Breast epithelium (tissue), 4 donors: ENCODE measurements around the gene VPS26B. TPM values are rescaled to one million over a fixed set of nuclear protein-coding genes. Genes with fewer than 3 reads are reported as not detected.

Experiments
- DNase-seq, 2 donors: peaks; one replicate each; pipeline ENCODE4 v3.0.0-alpha.2; 2019; ENCODE audit warnings: low spot score in 2 of 2
- H3K27ac ChIP-seq, 2 donors: fragments of 200-600 bp; sonication (generic) in 1 of 2; one replicate each; pipeline ENCODE4 v1.5.1; 2016 to 2019; ENCODE audit warnings: mild to moderate bottlenecking in 1 of 2
- H3K27me3 ChIP-seq, 2 donors: fragments of 200-600 bp; sonication (generic) in 1 of 2; one replicate each; pipeline versions ENCODE4 v1.5.1 to v1.6.0; 2017 to 2019; ENCODE audit warnings: control low read depth in 1 of 2, mild to moderate bottlenecking in 1 of 2
- H3K36me3 ChIP-seq: fragments of 200-600 bp; one replicate; pipeline ENCODE4 v1.5.1; 2019
- H3K4me1 ChIP-seq, 2 donors: fragments of 200-600 bp; sonication (generic); one replicate each; pipeline ENCODE4 v1.5.1; 2016 to 2019; ENCODE audit warnings: control low read depth in 1 of 2
- H3K4me3 ChIP-seq, 3 donors: fragments of 200-600 bp; sonication (generic); 1 replicate in 2 of 3; 2 replicates in 1 of 3; pipeline ENCODE4 v1.5.1; 2016 to 2019; ENCODE audit warnings: mild to moderate bottlenecking in 3 of 3, moderate library complexity in 2 of 3
- H3K9me3 ChIP-seq, 2 donors: fragments of 200-600 bp; sonication (generic) in 1 of 2; one replicate each; pipeline ENCODE4 v1.5.1; 2016 to 2019; ENCODE audit warnings: control low read depth in 1 of 2
- POLR2A ChIP-seq: fragments of 450-650 bp; IDR thresholded peaks from one replicate; pipeline ENCODE4 v1.6.1; 2016; ENCODE audit warnings: antibody characterized with exemption, mild to moderate bottlenecking, moderate library complexity
- POLR2AphosphoS5 ChIP-seq, 3 donors: sonication (generic); formaldehyde crosslinking; IDR thresholded peaks; one replicate each; pipeline ENCODE4 v1.6.1; 2017; ENCODE audit warnings: antibody characterized with exemption in 3 of 3
- intact Hi-C: fragments of 100-400 bp; cut with DNase I; formaldehyde crosslinking; loops from one replicate; pipeline ENCODE4 v1.15.1; 2023; ENCODE audit warnings: low total_unique reads
- total RNA-seq, 3 donors: library from RNA; depleted of rRNA; stranded (reverse); fragments of >200 nt; gene quantifications; one replicate each; pipeline ENCODE4 v1.1.0, GENCODE V29; 2016
- TF ChIP-seq, protein P1 (sequence below), 3 donors: fragments of 450-650 bp; IDR thresholded peaks; one replicate each; pipeline ENCODE4 v1.5.1; 2016 to 2017; ENCODE audit warnings: antibody characterized with exemption in 3 of 3, mild to moderate bottlenecking in 3 of 3, moderate library complexity in 3 of 3

The VPS26B gene
- total RNA-seq, 3 donors from 2014 or later = 34.4 to 45.0 (median 40.1) TPM

DNA sequence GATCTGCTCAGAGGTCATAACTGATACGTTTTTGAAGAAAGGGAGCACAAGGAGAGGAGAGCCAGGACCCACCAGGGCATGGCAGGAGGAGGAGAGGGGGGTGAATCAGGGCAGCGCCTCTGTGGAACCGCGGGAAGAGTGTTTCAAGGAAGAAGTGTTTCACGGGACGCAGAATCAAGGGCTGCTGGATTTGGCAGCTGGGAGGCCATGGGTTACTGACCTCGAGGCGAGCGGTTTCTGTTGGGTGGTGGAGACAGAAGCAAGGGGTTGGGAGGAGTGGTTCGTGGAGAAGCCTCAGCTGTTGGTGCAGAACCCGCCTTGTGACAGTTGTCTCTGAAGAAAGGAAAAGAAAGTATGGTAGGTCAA, 13.1 kb downstream of the VPS26B start:
- intact Hi-C loops = no loop called here

DNA sequence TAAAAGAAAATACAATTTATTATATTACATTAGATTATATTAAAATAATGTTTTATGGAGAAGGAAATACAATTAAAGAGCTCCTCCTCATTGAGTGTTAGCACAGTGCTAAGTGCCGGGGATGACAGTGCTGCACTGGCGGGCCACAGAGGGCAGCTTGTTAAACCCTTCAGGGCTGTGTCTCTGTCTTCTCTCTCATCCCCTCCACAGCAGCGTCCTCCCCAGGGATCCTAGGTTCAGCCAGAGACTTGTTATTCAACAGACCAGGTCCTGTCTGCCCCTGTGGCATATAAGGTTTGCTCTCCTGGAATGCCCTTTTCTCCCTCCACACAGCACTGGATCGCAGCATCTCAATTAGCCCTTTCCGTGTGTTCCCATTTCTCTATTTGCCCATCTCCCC, 14.5 kb downstream of the VPS26B start:
- intact Hi-C loops = no loop called here
- Histone ChIP-seq H3K36me3 (peaks cover 3% of the 10 kb centered on the region), H3K27me3 (no peaks in the 10 kb centered on the region), H3K4me3 (no peak overlapping the region), H3K27ac (no peak overlapping the region), H3K9me3 (no peaks in the 10 kb centered on the region), H3K4me1 (no peaks in the 10 kb centered on the region)
- no peak for TF ChIP-seq POLR2A
- TF ChIP-seq POLR2AphosphoS5 (IDR thresholded peaks at IDR 0.05) = no peak
- TF ChIP-seq, protein P1, sequence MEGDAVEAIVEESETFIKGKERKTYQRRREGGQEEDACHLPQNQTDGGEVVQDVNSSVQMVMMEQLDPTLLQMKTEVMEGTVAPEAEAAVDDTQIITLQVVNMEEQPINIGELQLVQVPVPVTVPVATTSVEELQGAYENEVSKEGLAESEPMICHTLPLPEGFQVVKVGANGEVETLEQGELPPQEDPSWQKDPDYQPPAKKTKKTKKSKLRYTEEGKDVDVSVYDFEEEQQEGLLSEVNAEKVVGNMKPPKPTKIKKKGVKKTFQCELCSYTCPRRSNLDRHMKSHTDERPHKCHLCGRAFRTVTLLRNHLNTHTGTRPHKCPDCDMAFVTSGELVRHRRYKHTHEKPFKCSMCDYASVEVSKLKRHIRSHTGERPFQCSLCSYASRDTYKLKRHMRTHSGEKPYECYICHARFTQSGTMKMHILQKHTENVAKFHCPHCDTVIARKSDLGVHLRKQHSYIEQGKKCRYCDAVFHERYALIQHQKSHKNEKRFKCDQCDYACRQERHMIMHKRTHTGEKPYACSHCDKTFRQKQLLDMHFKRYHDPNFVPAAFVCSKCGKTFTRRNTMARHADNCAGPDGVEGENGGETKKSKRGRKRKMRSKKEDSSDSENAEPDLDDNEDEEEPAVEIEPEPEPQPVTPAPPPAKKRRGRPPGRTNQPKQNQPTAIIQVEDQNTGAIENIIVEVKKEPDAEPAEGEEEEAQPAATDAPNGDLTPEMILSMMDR (IDR thresholded peaks at IDR 0.05) = no peak
- no peak for DNase-seq

More for the DNA sequence above, 13.1 kb downstream of the VPS26B start:
- no peaks in the 10 kb centered on the region for H3K27me3 ChIP-seq
- H3K4me1 ChIP-seq = no peaks in the 10 kb centered on the region
- DNase-seq = no peak
- H3K4me3 ChIP-seq = no peak overlapping the region
- no peak overlapping the region for H3K27ac ChIP-seq
- no peaks in the 10 kb centered on the region for H3K9me3 ChIP-seq
- TF ChIP-seq POLR2AphosphoS5 (IDR thresholded peaks at IDR 0.05) (no peak), POLR2A (no peak)
- TF ChIP-seq, protein P1 (IDR thresholded peaks at IDR 0.05) = no peak
- H3K36me3 ChIP-seq = no peaks in the 10 kb centered on the region

DNA sequence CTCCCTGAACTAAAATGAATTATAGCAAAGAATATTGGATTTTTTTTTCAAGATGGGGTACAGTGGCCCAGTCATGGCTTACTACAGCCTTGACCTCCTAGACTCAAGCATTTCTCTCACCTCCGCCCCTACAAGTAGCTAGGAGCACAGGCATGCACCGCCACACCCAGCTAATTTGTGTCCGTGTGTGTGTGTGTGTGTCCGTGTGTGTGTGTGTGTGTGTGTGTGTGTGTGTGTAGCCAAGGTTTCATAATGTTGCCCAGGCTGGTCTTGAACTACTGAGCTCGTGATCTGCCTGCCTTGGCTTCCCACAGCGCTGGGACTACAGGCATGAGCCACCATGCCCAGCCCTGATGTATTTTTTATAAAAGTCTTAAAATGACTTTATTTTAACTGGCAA, 16.1 kb downstream of the VPS26B start:
- Histone ChIP-seq H3K4me1 (no peaks in the 10 kb centered on the region), H3K36me3 (peaks cover 13% of the 10 kb centered on the region), H3K9me3 (no peaks in the 10 kb centered on the region), H3K27ac (no peak overlapping the region), H3K4me3 (no peak overlapping the region), H3K27me3 (no peaks in the 10 kb centered on the region)
- DNase-seq = no peak
- intact Hi-C loops = no loop called here
- TF ChIP-seq, protein P1 (IDR thresholded peaks at IDR 0.05) = no peak
- no peak for TF ChIP-seq POLR2AphosphoS5 (IDR thresholded peaks at IDR 0.05)
- no peak for TF ChIP-seq POLR2A

DNA sequence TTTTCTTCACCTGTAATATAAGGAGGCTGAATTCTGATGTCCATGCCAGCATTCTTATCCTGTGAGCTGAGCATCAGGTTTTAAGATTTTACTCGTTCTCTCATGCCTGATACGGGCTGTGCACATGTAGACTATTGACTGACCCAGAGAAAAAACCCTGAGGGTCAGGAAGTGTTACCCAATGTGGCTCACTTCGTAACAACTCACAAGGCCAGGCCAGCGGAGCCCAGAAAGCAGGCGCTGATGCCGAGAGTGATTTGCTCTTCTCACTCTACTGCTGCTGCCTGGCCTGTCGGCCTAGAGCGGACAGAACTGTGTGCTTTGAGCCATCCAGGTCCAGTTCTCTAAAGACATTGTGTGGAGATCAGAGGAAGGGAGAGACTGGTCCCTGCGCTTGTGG, 17.9 kb downstream of the VPS26B start:
- DNase-seq = no peak
- Histone ChIP-seq H3K4me1 (no peaks in the 10 kb centered on the region), H3K4me3 (no peak overlapping the region), H3K36me3 (peaks cover 14% of the 10 kb centered on the region), H3K27me3 (no peaks in the 10 kb centered on the region), H3K9me3 (no peaks in the 10 kb centered on the region), H3K27ac (no peak overlapping the region)
- intact Hi-C loops = no loop called here
- no peak for TF ChIP-seq POLR2AphosphoS5 (IDR thresholded peaks at IDR 0.05)
- TF ChIP-seq POLR2A = no peak
- TF ChIP-seq, protein P1 (IDR thresholded peaks at IDR 0.05) = no peak

DNA sequence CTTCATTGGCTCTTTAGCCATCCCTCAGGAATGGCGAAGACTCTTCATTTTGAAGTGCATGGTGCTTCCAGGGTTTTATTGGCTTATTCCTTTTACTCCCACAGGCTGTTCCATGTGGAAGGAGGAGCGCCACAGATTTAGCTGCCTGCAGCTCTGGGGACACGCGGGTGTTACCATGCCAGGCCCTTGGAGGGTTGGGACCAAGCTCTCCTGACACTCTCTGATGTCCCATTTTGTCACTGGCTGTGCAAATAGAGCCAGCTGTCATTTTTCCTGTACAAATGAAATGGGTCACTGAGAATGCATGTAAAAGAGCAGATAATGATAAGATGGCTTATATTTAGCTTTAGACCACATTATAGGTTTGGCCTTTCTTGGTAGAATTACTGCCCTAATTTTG, 19.4 kb downstream of the VPS26B start:
- Histone ChIP-seq H3K9me3 (no peaks in the 10 kb centered on the region), H3K27me3 (no peaks in the 10 kb centered on the region), H3K4me1 (no peaks in the 10 kb centered on the region), H3K36me3 (peaks cover 14% of the 10 kb centered on the region), H3K4me3 (no peak overlapping the region), H3K27ac (no peak overlapping the region)
- no peak for TF ChIP-seq POLR2AphosphoS5 (IDR thresholded peaks at IDR 0.05)
- TF ChIP-seq, protein P1 (IDR thresholded peaks at IDR 0.05) = no peak
- TF ChIP-seq POLR2A = no peak
- no peak for DNase-seq
- intact Hi-C loops = no loop called here
